Mesendoderm (in vitro differentiated cells): ENCODE data around the gene EME2.

ENCODE experiments used
- DNase-seq: peaks from one replicate; pipeline ENCODE4 v3.0.0; 2013
- H2AK5ac ChIP-seq: 2 replicates; pipeline ENCODE4 v1.6.1; 2013; ENCODE audit warnings: low read length, inconsistent platforms
- H2BK120ac ChIP-seq: 2 replicates; pipeline ENCODE4 v1.6.1; 2013; ENCODE audit warnings: low read depth, mild to moderate bottlenecking, low read length, moderate library complexity, mixed read lengths
- H2BK15ac ChIP-seq: replicated peaks from 2 replicates; pipeline ENCODE4 v1.6.1; 2013; ENCODE audit warnings: low read depth, mild to moderate bottlenecking, moderate library complexity
- H2BK5ac ChIP-seq: 2 replicates; pipeline ENCODE4 v1.6.1; 2013; ENCODE audit warnings: low read length, inconsistent platforms
- H3K18ac ChIP-seq: 2 replicates; pipeline ENCODE4 v1.6.1; 2013; ENCODE audit warnings: mild to moderate bottlenecking, low read length, mixed read lengths
- H3K23ac ChIP-seq: one replicate; pipeline ENCODE4 v1.6.1; 2013; ENCODE audit warnings: low read length
- H3K27ac ChIP-seq: 2 replicates; pipeline ENCODE4 v1.5.1; 2013; ENCODE audit warnings: low read depth, mild to moderate bottlenecking, inconsistent platforms, low read length, moderate library complexity
- H3K27me3 ChIP-seq: 2 replicates; pipeline ENCODE4 v1.6.1; 2013; ENCODE audit warnings: low read length, control low read depth, mild to moderate bottlenecking, inconsistent platforms; ENCODE audit not compliant: insufficient read depth, poor library complexity
- H3K36me3 ChIP-seq: 2 replicates; pipeline ENCODE4 v1.6.1; 2013; ENCODE audit warnings: low read length, inconsistent platforms; ENCODE audit not compliant: control insufficient read depth, insufficient read depth
- H3K4ac ChIP-seq: one replicate; pipeline ENCODE4 v1.6.1; 2013; ENCODE audit warnings: low read depth, mild to moderate bottlenecking, low read length, moderate library complexity
- H3K4me1 ChIP-seq: 2 replicates; pipeline ENCODE4 v1.6.1; 2013; ENCODE audit warnings: low read depth, low read length, inconsistent platforms; ENCODE audit not compliant: control insufficient read depth
- H3K4me2 ChIP-seq: 2 replicates; pipeline ENCODE4 v1.6.1; 2013; ENCODE audit warnings: low read length
- H3K4me3 ChIP-seq: 2 replicates; pipeline ENCODE4 v1.5.1; 2013; ENCODE audit warnings: mild to moderate bottlenecking, low read length
- H3K56ac ChIP-seq: one replicate; pipeline ENCODE4 v1.6.1; 2013; ENCODE audit warnings: low read length
- H3K79me1 ChIP-seq: 2 replicates; pipeline ENCODE4 v1.6.1; 2013; ENCODE audit warnings: low read length, inconsistent platforms
- H3K79me2 ChIP-seq: 2 replicates; pipeline ENCODE4 v1.6.1; 2013; ENCODE audit warnings: mild to moderate bottlenecking, low read length; ENCODE audit not compliant: control insufficient read depth, insufficient read depth
- H3K9ac ChIP-seq: 2 replicates; pipeline ENCODE4 v1.6.1; 2013; ENCODE audit warnings: low read length, inconsistent platforms
- H4K5ac ChIP-seq: one replicate; pipeline ENCODE4 v1.6.1; 2013; ENCODE audit warnings: low read length
- H4K8ac ChIP-seq: one replicate; pipeline ENCODE4 v1.6.1; 2013; ENCODE audit warnings: low read depth, mild to moderate bottlenecking, control low read depth, low read length, moderate library complexity
- WGBS: extraction: QIAGEN DNeasy Blood & Tissue Kit; methylation state at CpG from one replicate; pipeline ENCODE4 v1.1.7; 2013; ENCODE audit warnings: low lambda C conversion rate, missing lambda C conversion rate; ENCODE audit not compliant: insufficient coverage; ENCODE audit errors: extremely low coverage; 5-methylcytosine and 5-hydroxymethylcytosine counted together

Gene EME2

DNA sequence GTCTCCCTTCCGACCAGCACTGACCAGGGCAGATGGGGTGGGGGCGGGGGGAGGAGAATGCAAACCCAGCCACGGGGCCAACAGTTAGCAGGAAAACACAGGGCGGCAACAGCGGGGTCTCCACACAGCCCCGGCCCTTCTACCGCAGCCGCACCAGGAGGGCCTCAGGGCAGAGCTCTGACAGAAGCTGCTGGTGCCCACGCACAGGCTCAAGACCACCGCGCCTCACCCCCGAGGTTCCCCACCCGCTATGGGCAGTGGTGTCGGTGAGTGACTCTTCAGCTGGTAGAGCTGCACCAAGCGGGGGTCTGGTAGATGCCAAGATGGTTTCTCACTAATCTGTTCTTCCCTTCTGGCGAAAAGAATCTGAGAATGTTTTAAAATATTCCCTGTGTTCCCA is 37.9 kb downstream of the EME2 start:
- no peak overlapping the region for H4K8ac ChIP-seq
- H3K23ac ChIP-seq: no peak overlapping the region
- no peak overlapping the region for H4K5ac ChIP-seq
- H2BK15ac ChIP-seq: no peak overlapping the region
- no peak overlapping the region for H2BK5ac ChIP-seq
- no peak overlapping the region for H3K4me2 ChIP-seq
- H2AK5ac ChIP-seq: no peak overlapping the region
- no peaks in the 10 kb centered on the region for H3K27me3 ChIP-seq
- H3K56ac ChIP-seq: no peak overlapping the region
- H3K18ac ChIP-seq: no peak overlapping the region
- H3K79me2 ChIP-seq: no peaks in the 10 kb centered on the region
- no CpG with 5 or more reads among the region's 16 CpGs for WGBS
- H3K4ac ChIP-seq: no peak overlapping the region
- no peaks in the 10 kb centered on the region for H3K36me3 ChIP-seq
- no peak overlapping the region for H3K9ac ChIP-seq
- H3K27ac ChIP-seq: no peak overlapping the region
- no peak overlapping the region for H3K4me3 ChIP-seq
- no peak for DNase-seq
- no peaks in the 10 kb centered on the region for H3K79me1 ChIP-seq
- H3K4me1 ChIP-seq: no peaks in the 10 kb centered on the region
- no peak overlapping the region for H2BK120ac ChIP-seq

GRCh38 chr16:1812732-1813163 is 40.1 kb downstream of the EME2 start:
- DNase-seq: peak; percentile 66
- no peak overlapping the region for H2BK15ac ChIP-seq
- no peak overlapping the region for H2AK5ac ChIP-seq

DNA sequence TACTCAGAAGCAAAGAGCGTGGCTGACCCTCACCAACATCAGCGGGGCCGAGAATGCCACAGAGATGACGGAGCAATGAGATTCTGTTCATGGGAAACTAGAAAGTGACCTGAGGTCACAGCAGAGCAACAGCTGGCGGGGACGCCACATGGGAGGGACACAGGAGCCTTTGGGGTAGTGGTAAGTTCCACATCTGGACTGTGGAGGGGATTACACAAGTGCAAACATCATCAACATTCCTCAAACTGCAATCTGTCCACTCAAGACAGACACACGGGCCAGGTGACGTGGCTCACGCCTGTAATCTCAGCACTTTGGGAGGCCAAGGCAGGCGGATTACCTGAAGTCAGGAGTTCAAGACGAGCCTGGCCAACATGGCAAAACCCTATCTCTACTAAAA is 42.9 kb downstream of the EME2 start:
- H3K36me3 ChIP-seq: no peaks in the 10 kb centered on the region
- no peaks in the 10 kb centered on the region for H3K79me2 ChIP-seq
- no peak overlapping the region for H3K56ac ChIP-seq
- H3K18ac ChIP-seq: no peak overlapping the region
- no CpG with 5 or more reads among the region's 11 CpGs for WGBS
- H3K27ac ChIP-seq: no peak overlapping the region
- no peak overlapping the region for H4K5ac ChIP-seq
- no peak overlapping the region for H4K8ac ChIP-seq
- H3K9ac ChIP-seq: no peak overlapping the region
- H3K4me2 ChIP-seq: no peak overlapping the region
- H3K4ac ChIP-seq: no peak overlapping the region
- H3K27me3 ChIP-seq: no peaks in the 10 kb centered on the region
- DNase-seq: no peak
- H2AK5ac ChIP-seq: no peak overlapping the region
- no peak overlapping the region for H2BK5ac ChIP-seq
- H3K4me1 ChIP-seq: no peaks in the 10 kb centered on the region
- no peaks in the 10 kb centered on the region for H3K79me1 ChIP-seq
- no peak overlapping the region for H2BK120ac ChIP-seq
- no peak overlapping the region for H3K23ac ChIP-seq
- no peak overlapping the region for H3K4me3 ChIP-seq
- no peak overlapping the region for H2BK15ac ChIP-seq

More at GRCh38 chr16:1812732-1813163, 40.1 kb downstream of the EME2 start:
- WGBS: no CpG with 5 or more reads among the region's 17 CpGs
- Histone ChIP-seq H3K9ac (no peak overlapping the region), H3K4ac (no peak overlapping the region), H3K56ac (no peak overlapping the region), H3K4me1 (no peaks in the 10 kb centered on the region), H2BK120ac (no peak overlapping the region), H3K4me3 (no peak overlapping the region), H3K79me1 (no peaks in the 10 kb centered on the region), H4K5ac (no peak overlapping the region), H3K4me2 (no peak overlapping the region), H3K23ac (no peak overlapping the region), H3K27me3 (no peaks in the 10 kb centered on the region), H4K8ac (no peak overlapping the region), H2BK5ac (no peak overlapping the region), H3K18ac (no peak overlapping the region), H3K36me3 (no peaks in the 10 kb centered on the region), H3K27ac (no peak overlapping the region), H3K79me2 (no peaks in the 10 kb centered on the region)

GRCh38 chr16:1816396-1817275 is 44.0 kb downstream of the EME2 start:
- H4K8ac ChIP-seq: no peak overlapping the region
- H3K79me2 ChIP-seq: no peaks in the 10 kb centered on the region
- H2AK5ac ChIP-seq: no peak overlapping the region
- no peak overlapping the region for H3K18ac ChIP-seq
- H3K27me3 ChIP-seq: no peaks in the 10 kb centered on the region
- H2BK15ac ChIP-seq: no peak overlapping the region
- H3K4ac ChIP-seq: no peak overlapping the region
- H3K79me1 ChIP-seq: no peaks in the 10 kb centered on the region
- no peaks in the 10 kb centered on the region for H3K36me3 ChIP-seq
- DNase-seq: no peak
- H3K56ac ChIP-seq: no peak overlapping the region
- H4K5ac ChIP-seq: no peak overlapping the region
- no peak overlapping the region for H2BK5ac ChIP-seq
- H3K4me2 ChIP-seq: no peak overlapping the region
- H2BK120ac ChIP-seq: no peak overlapping the region
- no peaks in the 10 kb centered on the region for H3K4me1 ChIP-seq
- no peak overlapping the region for H3K4me3 ChIP-seq
- no CpG with 5 or more reads among the region's 40 CpGs for WGBS
- H3K9ac ChIP-seq: no peak overlapping the region
- no peak overlapping the region for H3K23ac ChIP-seq
- H3K27ac ChIP-seq: no peak overlapping the region

GRCh38 chr16:1817276-1817589 is 44.6 kb downstream of the EME2 start:
- no peak overlapping the region for H3K27ac ChIP-seq
- no peak for DNase-seq
- H4K8ac ChIP-seq: no peak overlapping the region
- no peak overlapping the region for H3K56ac ChIP-seq
- no peak overlapping the region for H3K23ac ChIP-seq
- no peaks in the 10 kb centered on the region for H3K36me3 ChIP-seq
- H3K79me2 ChIP-seq: no peaks in the 10 kb centered on the region
- H3K18ac ChIP-seq: no peak overlapping the region
- no peak overlapping the region for H2BK120ac ChIP-seq
- no peak overlapping the region for H3K4me2 ChIP-seq
- no peak overlapping the region for H3K4ac ChIP-seq
- H4K5ac ChIP-seq: no peak overlapping the region
- no peak overlapping the region for H2BK15ac ChIP-seq
- no CpG with 5 or more reads among the region's 9 CpGs for WGBS
- no peaks in the 10 kb centered on the region for H3K4me1 ChIP-seq
- H3K79me1 ChIP-seq: no peaks in the 10 kb centered on the region
- no peak overlapping the region for H2AK5ac ChIP-seq
- H3K4me3 ChIP-seq: no peak overlapping the region
- H2BK5ac ChIP-seq: no peak overlapping the region
- H3K9ac ChIP-seq: no peak overlapping the region
- H3K27me3 ChIP-seq: no peaks in the 10 kb centered on the region

DNA sequence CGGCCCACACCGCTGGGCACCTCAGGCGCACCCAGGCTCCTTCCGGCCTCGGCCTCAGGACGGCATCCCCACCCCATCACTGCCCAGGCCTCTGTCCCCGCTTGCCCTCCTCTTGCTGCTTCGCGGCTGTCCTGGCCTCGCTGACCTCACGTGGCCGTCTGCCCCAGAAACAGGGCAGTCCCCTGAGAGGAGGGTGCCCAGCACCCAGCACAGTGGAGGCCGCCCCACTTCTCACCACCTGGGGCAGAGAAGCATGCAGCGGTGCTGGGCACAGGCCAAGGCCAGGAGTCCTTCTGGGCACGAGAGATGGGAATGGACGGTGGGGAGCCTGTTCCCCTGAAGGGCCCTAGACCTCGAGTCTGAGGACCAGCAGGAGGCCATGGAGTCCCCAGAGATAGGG is 45.1 kb downstream of the EME2 start:
- H3K4ac ChIP-seq: no peak overlapping the region
- no peak for DNase-seq
- H3K27ac ChIP-seq: no peak overlapping the region
- H4K5ac ChIP-seq: no peak overlapping the region
- no peak overlapping the region for H2BK120ac ChIP-seq
- no peaks in the 10 kb centered on the region for H3K4me1 ChIP-seq
- no CpG with 5 or more reads among the region's 17 CpGs for WGBS
- no peaks in the 10 kb centered on the region for H3K79me2 ChIP-seq
- no peak overlapping the region for H3K4me3 ChIP-seq
- H3K23ac ChIP-seq: no peak overlapping the region
- H2BK15ac ChIP-seq: no peak overlapping the region
- no peak overlapping the region for H4K8ac ChIP-seq
- no peaks in the 10 kb centered on the region for H3K79me1 ChIP-seq
- H3K18ac ChIP-seq: no peak overlapping the region
- no peaks in the 10 kb centered on the region for H3K36me3 ChIP-seq
- no peak overlapping the region for H3K9ac ChIP-seq
- no peak overlapping the region for H3K56ac ChIP-seq
- H2BK5ac ChIP-seq: no peak overlapping the region
- H3K4me2 ChIP-seq: no peak overlapping the region
- no peak overlapping the region for H2AK5ac ChIP-seq
- no peaks in the 10 kb centered on the region for H3K27me3 ChIP-seq
